K562 (cell line): ENCODE measurements around the gene EIF3J. TPM values are rescaled to one million over a fixed set of nuclear protein-coding genes. Genes with fewer than 3 reads are reported as not detected.
A peak's percentile ranks its signal among the peaks of the same experiment; 100 is the strongest.

Source experiments
- ADNP ChIP-seq: fragments of 200-800 bp; sonication (Bioruptor generic); IDR thresholded peaks from 2 replicates; pipeline ENCODE4 v1.6.1; 2016; ENCODE audit warnings: missing genetic modification characterization, missing compliant biosample characterization
- ARID3A ChIP-seq: IDR thresholded peaks from 2 replicates; pipeline ENCODE4 v1.6.1; 2012; ENCODE audit warnings: low read depth, low read length, improper control_type of control experiment, borderline replicate concordance
- C11orf30 ChIP-seq: fragments of 450-650 bp; IDR thresholded peaks from 2 replicates; pipeline ENCODE4 v1.6.1; 2016; ENCODE audit warnings: low read depth, mild to moderate bottlenecking
- CBX1 ChIP-seq: sonication (generic); IDR thresholded peaks from 2 replicates; pipeline ENCODE4 v1.6.1; 2016; ENCODE audit warnings: antibody characterized with exemption, low read depth, mild to moderate bottlenecking
- CTBP1 ChIP-seq: fragments of 450-650 bp; IDR thresholded peaks from 2 replicates; pipeline ENCODE4 v1.6.1; 2016; ENCODE audit warnings: borderline replicate concordance
- E4F1 ChIP-seq: fragments of 250-450 bp; sonication (Bioruptor Pico); IDR thresholded peaks from 2 replicates; pipeline ENCODE4 v1.5.0; 2021; ENCODE audit warnings: mild to moderate bottlenecking, borderline replicate concordance
- GTF2F1 ChIP-seq: IDR thresholded peaks from 2 replicates; pipeline ENCODE4 v1.6.1; 2011; ENCODE audit warnings: low read depth, low read length, improper control_type of control experiment
- IRF9 ChIP-seq: fragments of 450-650 bp; IDR thresholded peaks from 2 replicates; pipeline ENCODE4 v1.6.1; 2016; ENCODE audit warnings: missing biosample characterization, missing genetic modification characterization
- KLF13 ChIP-seq: fragments of 450-650 bp; IDR thresholded peaks from 2 replicates; pipeline ENCODE4 v1.6.1; 2016; ENCODE audit warnings: missing genetic modification characterization, low read depth, mild to moderate bottlenecking, missing compliant biosample characterization, moderate library complexity, borderline replicate concordance
- POLR2H ChIP-seq: IDR thresholded peaks from 2 replicates; pipeline ENCODE4 v1.6.1; 2016; ENCODE audit warnings: missing genetic modification characterization, low read depth, mild to moderate bottlenecking, control low read depth, missing compliant biosample characterization, moderate library complexity
- RB1 ChIP-seq: fragments of 450-650 bp; IDR thresholded peaks from 2 replicates; pipeline ENCODE4 v1.6.1; 2017; ENCODE audit warnings: low read depth, mild to moderate bottlenecking
- RBM15 ChIP-seq: fragments of 200-400 bp; formaldehyde crosslinking; IDR thresholded peaks from 2 replicates; pipeline ENCODE4 v1.6.1; 2018; ENCODE audit warnings: mild to moderate bottlenecking, low read length, moderate library complexity; ENCODE audit not compliant: insufficient read depth
- SAP30 ChIP-seq: fragments of 200-600 bp; sonication (generic); IDR thresholded peaks from 2 replicates; pipeline ENCODE4 v1.6.1; 2012; ENCODE audit warnings: borderline replicate concordance, low read depth, mild to moderate bottlenecking, moderate library complexity, low read length, control low read depth, inconsistent platforms; ENCODE audit not compliant: insufficient read depth, poor library complexity, severe bottlenecking
- SP1 ChIP-seq: sonication (generic); formaldehyde crosslinking; IDR thresholded peaks from 2 replicates; pipeline ENCODE4 v1.8.1; 2022; ENCODE audit warnings: mild to moderate bottlenecking, missing genetic modification reagents
- TAL1 ChIP-seq: fragments of 450-650 bp; IDR thresholded peaks from 2 replicates; pipeline ENCODE4 v1.6.1; 2016; ENCODE audit warnings: mild to moderate bottlenecking
- TEAD1 ChIP-seq, 2 experiments: fragments of 450-650 bp in 1 of 2; sonication (generic) in 1 of 2; formaldehyde crosslinking; IDR thresholded peaks; 2 replicates each; pipeline versions ENCODE4 v1.4.0 to v1.8.0; 2020 to 2022; ENCODE audit warnings: mild to moderate bottlenecking in 2 of 2, missing genetic modification reagents in 1 of 2
- ZBTB33 ChIP-seq: sonication (generic); formaldehyde crosslinking; IDR thresholded peaks from 2 replicates; pipeline ENCODE4 v1.8.1; 2023; ENCODE audit warnings: mild to moderate bottlenecking, missing genetic modification reagents
- ZFPM2 ChIP-seq: fragments of 250-450 bp; sonication (Bioruptor Pico); IDR thresholded peaks from 2 replicates; pipeline ENCODE4 v1.5.1; 2022; ENCODE audit warnings: mild to moderate bottlenecking
- ZNF212 ChIP-seq: fragments of 450-650 bp; formaldehyde crosslinking; IDR thresholded peaks from 2 replicates; pipeline ENCODE4 v1.4.0; 2020; ENCODE audit warnings: mild to moderate bottlenecking
- ZNF324 ChIP-seq: fragments of 250-450 bp; sonication (Bioruptor Pico); IDR thresholded peaks from 2 replicates; pipeline ENCODE4 v1.4.0; 2020; ENCODE audit warnings: mild to moderate bottlenecking
- polyA plus RNA-seq, 8 experiments: library from polyadenylated mRNA; depleted of rRNA in 4 of 8; stranded (reverse) in 5 of 8; unstranded in 3 of 8; fragments of >200 nt; fragmentation: Nextera tagmentation in 2 of 8; fragmentation: Illumina TruSeq in 1 of 8; extraction: Ambion mirVana in 2 of 8; extraction: Trizol in 1 of 8; gene quantifications; 2 replicates each; pipeline versions ENCODE4 v1.2.1 to v1.2.3, GENCODE V29; 2011 to 2014; ENCODE audit warnings: inconsistent platforms in 1 of 8, missing spikeins in 1 of 8
- total RNA-seq, 7 experiments: library from RNA; depleted of rRNA in 6 of 7; stranded (reverse); fragments of >200 nt in 6 of 7; fragmentation: Illumina TruSeq in 2 of 7; extraction: Trizol in 2 of 7; gene quantifications; 2 replicates each; pipeline versions ENCODE4 v1.2.1 to v1.2.3, GENCODE V29; 2011 to 2021; ENCODE audit warnings: low replicate concordance in 1 of 7

Gene EIF3J
- total and polyA plus RNA-seq, 9 of the 15 experiments (the other 6 are each of a cell fraction or from before 2014, with no cell fraction given) = 44.2 to 217 (median 151) TPM

GRCh38 chr15:44536962-44537734, at the start of gene EIF3J (continued):
- peak in 1 of 2 experiments; percentile 55; a peak in 1 of 4 replicates for TF ChIP-seq TEAD1 (CRISPR knock-in tag; IDR thresholded peaks at IDR 0.05)
- no peak for TF ChIP-seq ZNF212 (CRISPR knock-in tag)
- TF ChIP-seq E4F1 (CRISPR knock-in tag) = no peak
- TF ChIP-seq POLR2H (tag) = peak; percentile 70
- TF ChIP-seq ZFPM2 = no peak
- no peak for TF ChIP-seq ADNP (tag)
- no peak for TF ChIP-seq TAL1
- 0 out of 2 replicates have a peak, but pooled peaks have one; percentile 11 for TF ChIP-seq KLF13 (tag)
- TF ChIP-seq GTF2F1 = peak; percentile 52; the same call in 1 of the 2 replicates
- TF ChIP-seq C11orf30 = peak; percentile 36; the same call in 1 of the 2 replicates
- TF ChIP-seq ZNF324 (CRISPR knock-in tag) = no peak
- TF ChIP-seq SP1 (CRISPR knock-in tag) = peak; percentile 74
- TF ChIP-seq SAP30 = peak; percentile 86
- no peak for TF ChIP-seq RBM15
- TF ChIP-seq CTBP1 = 0 out of 2 replicates have a peak, but pooled peaks have one; percentile 9
- TF ChIP-seq ARID3A = no peak
- TF ChIP-seq CBX1 = peak; percentile 91
- TF ChIP-seq ZBTB33 (CRISPR knock-in tag) = peak; percentile 40; the same call in 1 of the 2 replicates
- no peak for TF ChIP-seq IRF9 (tag)
- TF ChIP-seq RB1 = peak; percentile 48; the same call in 1 of the 2 replicates
